C1 segment of cervical spinal cord (tissue), 14 donors: ENCODE results near the gene DDX24.

Experiments used
- DNase-seq, 14 donors: peaks; one replicate each; lab custom pipeline; 2025; lab: John Stamatoyannopoulos, UW

The DDX24 gene

DNA sequence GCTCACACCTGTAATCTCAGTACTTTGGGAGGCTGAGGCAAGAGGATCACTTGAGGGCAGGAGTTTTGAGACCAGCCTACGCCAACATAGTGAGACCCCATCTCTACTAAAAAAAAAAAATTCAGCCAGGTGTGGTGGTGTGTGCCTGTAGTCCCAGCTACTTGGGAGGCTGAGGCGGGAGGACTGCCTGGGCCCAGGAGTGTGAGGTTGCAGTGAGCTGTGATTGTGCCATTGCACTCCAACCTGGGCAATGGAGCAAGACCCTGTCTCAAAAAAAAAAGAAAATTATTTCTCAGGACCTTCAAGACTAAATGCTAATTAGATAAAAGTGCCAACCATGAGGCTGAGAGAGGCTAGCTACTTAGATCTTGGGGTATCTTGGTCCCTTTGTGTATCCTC is 31.4 kb downstream of the DDX24 start:
- DNase-seq = no peak

DNA sequence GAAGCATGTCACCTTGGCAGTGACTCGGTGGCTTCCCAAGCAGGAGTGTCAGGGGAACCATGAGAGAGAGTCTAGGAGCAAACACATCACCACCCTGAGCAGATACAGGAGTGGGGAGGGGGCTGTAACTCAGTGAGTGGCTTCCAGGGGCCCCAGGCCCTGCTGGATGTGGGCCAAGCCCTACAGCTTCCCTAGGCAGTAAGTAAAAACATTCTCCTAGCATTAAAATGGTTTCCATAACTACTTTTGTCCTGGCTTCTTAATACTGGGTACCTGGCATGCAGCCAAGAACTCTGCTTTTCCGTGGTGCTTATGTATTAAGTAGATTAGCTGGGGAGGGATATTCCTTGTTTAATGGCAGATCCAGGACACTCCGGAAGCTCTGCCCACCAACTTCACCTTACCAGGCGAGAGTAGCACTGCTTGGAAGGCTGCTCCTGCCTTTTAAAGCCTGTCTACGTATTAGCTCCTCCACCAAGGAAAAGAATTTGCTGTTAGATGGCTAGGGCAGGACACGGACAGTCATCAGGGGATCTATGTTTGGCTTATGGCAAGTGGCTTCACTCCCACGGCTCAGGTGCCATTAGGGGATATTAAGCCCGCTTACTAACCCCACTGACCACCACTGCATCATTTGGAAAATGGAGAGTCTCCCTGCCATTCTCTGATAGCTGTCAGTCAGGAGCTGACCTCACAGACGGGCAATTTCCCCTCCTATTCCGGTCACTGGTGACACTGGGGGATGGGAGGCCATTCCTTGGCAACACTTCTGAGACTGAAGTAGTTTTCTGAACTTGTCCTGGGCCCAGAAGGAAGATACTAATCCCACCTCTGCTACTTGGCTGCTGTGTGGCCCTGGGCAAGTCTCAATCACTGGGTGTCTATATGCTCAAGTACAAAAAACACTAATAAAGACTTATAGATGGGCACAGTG is 32.0 kb downstream of the DDX24 start:
- DNase-seq = peak in 2 of 14 donors; percentile 22 to 25

DNA sequence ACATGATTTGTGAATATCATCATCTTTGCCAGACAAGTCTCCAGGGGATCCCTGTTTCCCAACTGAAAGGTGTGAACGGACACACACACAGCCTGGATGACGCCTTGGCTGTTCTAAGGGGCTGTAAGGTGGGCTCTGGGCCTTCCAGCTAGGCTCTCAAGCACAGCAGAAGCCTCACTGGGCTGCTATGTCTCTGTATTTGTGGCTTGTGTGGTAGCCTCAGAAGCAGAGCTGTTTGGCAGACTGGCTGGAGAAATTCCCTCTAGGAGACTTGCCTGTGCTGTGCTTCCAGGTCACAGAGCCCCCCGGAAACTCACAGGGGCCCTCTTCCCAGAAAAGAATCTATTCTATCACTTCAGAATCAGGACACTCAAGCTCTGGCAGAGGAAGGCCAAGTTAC is 33.4 kb downstream of the DDX24 start:
- DNase-seq = no peak

DNA sequence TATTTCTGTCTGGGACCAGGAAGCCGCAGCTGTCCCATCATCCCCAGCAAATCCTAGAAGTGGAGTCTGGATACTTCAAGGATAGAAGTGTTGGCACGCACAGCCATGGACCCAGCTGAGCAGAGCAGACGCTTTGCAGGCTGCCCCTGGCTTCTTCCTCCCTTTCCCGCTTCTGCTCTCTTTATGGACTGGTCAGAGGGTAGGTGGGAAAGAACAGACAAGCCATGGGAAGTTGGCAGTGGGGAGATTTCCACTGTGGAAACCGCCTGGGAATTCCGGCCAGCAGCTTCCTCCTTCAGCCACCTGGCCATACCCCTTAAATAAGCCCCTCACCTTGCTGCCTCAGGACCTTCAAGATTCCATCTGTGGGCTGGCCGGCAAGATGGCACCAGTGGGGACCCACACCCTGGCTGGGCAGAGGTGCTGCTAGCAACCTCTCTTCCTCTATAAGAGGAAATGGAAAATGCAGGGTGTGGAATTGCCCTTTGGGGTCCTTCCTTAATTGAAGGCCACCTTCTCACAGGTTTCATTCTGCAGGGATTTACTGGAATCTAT is 34.2 kb downstream of the DDX24 start:
- DNase-seq = no peak

DNA sequence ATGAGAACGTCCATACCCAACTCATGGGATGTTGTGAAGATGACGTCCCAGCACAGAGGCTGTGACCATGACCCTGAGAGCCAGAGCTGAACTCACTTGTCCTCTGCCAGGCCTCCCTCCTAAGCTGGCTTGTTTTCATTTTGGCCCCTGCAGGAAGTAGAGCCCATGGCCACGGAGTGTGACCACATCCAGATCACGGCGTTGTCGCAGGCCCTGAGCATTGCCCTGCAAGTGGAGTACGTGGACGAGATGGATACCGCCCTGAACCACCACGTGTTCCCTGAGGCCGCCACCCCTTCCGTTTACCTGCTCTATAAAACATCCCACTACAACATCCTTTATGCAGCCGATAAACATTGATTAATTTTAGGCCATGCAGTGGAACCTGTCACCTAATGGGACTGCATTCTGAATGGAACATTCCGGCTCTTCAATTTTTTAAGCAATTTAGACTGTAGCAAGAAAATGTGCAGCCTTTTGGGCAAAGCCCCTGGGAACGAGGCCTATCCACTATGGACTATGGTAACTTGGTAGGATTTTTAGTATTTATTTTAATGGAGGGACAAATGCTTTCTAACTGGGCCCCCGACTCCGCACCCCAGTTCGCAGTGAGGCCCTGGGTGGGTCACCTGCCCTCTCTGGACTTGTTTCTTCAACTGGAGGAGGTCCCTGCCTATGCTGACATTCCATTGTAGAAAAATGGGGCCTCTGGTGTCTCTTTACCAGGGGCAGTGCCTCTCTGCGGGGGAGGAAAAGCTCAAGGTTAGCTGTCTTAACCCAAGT is 35.2 kb downstream of the DDX24 start:
- DNase-seq = no peak

DNA sequence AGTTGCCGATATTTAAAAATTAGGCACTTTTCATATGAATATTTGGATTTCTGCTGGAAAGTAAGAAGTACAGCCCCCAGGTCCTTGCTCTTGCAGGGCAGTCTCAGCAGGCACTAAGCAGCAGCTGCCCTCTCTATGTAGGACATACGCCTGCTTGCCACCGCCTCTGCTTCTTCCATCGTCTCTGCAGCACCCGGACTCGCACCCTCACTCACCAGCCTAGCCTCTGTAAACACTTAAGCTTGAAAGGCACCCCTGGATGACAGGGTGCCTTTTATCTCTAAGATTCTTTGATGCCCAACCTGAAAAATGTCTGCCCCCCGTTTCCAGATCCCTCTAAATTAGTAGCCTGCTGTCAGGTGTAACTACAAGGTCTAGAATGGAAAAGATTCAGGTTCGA is 35.9 kb downstream of the DDX24 start:
- no peak for DNase-seq

DNA sequence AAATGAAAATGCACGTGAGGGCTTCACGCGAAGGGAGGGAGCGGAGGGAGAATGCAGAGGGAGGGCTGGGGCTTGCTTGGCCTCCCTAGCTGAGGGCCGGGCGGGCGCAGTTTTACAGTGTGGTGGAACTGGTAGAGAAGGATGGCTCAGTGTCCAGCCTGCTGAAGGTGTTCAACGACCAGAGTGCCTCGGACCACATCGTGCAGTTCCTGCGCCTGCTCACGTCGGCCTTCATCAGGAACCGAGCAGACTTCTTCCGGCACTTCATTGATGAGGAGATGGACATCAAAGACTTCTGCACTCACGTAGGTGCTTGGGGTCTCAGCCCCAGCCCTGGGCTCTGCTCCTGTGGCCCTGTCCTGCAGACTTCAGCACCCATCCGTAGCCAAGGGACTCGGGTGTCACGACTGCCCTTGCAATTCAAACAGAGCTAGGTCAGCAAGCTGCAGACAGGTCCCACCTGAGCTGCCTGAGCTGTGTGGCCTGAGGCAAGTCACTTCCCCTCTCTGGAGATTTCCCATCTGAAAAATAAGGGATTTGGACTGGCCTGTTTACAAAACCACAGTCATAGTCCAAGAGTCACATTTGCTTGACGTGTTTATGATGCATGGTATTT is 36.4 kb downstream of the DDX24 start:
- no peak for DNase-seq

DNA sequence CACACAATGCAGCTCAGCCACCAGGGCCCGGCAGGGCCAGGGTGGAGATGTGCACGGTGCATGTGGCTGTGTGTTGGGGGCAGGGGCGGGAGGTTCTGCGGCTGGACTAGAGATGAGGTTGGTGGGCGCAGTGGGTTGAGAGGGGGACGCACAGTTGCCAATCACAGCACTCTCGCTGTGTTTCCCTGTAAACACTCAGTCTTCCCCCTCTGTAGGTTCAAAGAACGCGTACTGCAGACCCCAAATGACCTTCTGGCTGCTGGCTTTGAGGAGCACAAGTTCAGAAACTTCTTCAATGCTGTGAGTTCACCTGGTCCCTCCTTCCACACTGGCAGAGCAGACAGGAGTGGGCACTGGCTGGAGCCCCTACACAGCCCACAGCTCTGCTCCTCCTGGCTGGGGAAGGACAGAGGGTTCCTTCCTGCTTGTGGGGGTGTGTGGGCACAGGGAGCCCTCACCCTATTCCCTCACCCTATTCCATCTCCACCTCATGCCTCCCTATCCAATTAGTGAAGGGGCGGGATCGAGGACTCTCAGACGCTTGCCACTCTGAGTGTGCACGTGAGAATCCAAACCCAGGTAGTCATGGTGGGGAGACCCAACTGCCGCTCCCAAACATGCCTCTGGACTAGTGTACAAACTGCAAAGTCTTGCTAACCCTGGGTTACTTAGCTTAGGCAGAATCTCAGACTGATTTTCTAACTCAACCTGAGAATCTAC is 37.1 kb downstream of the DDX24 start:
- no peak for DNase-seq

DNA sequence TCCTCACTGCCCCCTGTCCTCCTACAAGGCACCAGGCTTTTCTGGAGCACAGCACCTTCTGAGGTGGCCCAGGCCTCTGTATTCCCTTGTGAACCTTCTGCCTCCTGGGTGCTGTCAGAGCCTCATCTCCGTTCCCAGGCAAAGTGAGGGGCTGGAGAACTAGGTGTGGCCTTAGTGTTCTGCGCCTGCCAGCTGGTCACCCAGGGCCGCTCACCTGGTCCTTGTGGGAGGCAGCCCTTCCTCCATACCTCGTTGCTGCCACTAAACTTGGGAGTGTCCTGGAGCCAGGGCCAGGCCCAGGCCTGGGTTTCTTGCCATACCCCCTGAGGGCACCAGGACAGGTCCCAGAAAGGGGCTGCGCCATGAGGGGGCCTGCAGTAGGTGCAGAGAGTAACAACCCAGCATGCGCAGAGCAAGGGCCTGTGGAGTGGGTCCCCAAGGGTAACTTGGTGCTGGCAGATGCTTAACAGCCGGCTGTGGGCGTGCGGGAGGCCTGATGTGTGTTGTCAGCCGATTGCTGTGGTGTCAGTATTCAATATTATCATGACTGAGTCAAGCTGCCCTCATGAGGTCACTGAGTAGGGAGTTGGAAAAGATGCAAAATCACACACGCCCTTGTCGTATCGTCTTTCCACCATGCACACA is 37.8 kb downstream of the DDX24 start:
- DNase-seq = no peak

DNA sequence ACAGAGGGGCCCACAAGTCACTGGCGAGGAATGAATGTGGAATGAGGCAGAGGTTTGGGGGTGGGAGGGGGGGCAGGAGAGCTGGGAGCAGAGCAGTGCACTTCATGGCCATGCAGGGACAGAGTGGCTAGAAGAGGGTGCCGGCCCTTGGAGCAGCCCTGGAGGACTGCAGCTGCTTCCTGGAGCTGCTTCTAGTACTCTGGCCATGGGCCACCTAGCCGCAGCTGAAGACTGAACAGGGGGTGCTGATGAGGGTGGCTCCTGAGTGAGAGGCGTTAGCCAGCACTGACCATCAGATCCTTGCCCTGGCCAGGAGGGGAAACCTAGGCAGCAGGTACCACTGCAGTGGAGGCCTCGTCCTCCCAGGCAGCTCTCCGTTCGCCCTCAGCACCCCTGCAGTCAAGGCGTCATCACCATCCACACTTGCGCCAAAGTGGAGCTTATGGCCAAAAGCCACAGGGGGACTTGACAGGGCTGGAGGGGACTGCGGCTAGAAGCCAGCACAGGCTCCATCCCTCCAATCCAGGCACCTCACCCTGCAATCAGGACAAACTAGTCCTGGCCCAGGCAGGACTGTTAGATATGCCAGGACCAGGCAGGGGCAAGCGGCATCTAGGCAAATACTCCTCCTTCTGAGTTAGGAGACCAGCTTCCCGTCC is 38.4 kb downstream of the DDX24 start:
- DNase-seq = no peak

DNA sequence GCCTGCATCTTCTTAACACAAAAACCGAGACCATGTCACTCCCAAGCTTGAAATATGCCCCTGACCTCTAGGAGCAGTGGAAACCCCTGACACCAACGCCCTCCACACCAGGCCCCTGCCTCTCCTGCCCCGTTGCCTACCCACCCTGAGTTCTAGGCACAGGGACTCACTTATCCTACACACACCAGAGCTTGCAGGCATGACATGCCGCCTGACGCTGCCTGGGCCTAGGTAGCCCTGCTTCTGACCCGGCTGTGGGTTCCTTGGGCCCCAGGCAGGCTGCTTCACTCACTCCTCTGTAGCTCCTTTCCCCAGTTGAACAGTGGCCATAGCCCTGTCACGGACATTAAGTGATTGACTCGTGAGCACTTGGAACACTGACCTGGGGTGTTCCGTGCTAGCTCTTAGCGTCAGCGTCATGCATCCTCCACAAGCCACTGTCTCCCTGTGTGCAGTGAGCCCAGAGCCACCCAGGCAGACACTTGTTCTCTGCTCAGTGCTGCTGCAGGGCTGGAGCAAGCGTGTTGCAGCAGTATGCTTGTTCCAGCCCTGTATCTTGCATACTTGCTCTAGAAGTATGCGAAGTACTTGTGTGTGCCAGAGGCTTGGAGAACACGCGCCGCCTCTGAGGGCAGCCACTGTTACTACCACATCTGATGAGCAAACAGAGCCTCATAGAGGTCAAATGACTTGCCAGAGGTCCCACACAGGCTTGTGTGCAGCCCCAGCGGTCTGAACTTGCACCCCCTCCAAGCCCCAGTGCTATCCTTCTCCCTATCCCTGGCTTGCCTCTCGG is 39.3 kb downstream of the DDX24 start:
- no peak for DNase-seq

DNA sequence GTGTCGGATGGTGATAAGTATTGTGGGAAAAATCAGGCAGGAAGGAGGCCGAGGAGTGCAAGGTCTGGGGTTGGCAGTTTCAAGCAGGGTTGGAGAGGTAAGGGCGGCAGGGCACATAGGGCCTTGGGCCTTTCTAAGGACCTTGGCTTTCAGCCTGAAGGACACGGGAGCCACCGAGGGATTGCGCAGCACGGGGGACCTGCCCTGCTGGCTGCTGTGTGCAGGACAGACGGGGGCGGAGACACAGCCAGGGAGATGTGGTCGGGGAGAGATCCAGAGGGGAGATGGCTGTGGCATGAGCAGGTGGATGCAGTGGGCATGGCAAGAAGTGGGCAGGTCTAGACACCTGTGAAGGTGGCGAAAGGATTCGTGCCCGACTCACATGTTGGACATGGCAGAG is 40.2 kb downstream of the DDX24 start:
- no peak for DNase-seq

DNA sequence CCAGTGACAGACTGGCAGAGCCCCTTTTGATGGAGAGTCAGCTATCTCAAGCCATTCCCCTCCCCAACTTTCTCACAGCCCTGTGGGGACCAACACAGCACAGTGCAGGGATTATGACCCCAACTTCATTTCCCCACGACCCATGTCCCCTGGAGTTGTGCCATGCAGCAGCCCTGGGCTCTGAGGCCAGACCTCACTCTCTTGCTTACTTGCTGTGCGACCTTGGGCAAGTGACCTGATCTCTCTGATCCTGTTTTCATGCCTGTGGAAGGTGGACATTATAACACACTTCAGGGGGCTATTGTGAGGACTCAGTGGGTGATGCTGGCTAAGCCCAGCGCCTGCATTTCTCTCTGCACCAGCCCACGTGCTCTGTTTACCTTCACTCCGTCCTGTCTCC is 40.8 kb downstream of the DDX24 start:
- DNase-seq = no peak

DNA sequence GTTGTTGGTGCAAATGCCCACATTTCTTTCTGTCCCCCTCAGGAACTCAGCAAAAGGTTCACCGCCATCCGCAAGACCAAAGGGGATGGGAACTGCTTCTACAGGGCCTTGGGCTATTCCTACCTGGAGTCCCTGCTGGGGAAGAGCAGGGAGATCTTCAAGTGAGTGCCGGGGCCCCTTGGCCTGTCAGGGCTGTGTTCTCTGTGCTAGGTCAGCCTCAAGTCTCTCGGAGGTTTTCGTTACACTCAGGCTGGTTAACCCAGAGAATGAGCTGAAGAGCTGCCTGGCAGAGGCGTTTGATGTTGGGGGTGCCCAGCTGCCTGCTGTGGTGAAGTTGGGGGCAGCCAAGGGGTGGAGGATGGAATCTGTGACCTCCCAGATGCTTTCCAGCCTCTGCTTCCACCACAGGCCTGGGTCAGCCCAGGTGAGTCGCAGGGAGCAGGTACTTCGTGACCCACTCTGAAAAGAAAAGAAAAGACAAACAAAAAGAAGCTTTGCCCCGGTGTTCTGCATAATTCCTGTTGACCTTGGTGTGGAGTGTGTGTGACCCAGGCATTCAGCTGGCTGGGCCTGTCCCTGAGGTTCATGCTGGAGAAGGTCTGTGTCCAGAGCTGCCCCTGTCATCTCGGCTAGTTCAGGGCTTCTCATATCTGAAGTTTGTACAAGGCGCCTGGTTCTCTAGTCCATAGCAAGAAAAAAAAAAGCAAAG is 41.9 kb downstream of the DDX24 start:
- DNase-seq = no peak

DNA sequence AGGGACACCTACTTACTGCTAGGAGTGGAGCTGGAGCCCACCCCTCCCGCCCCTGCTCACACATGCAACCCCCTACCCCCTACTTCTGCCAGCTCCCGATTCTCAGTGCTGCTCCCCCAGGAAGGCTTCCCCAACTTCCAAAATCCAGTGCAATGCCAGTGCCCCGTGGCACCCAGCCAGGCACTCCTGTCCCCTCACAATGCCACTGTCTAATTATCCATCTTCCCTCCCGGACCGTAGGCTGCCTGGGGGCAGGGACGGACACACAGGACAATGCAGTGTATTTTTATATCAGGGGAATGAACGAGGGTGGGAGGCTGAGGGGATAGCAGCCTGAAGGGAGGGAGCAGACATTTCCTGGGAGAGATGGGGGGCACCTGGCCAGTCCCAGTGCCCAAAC is 42.5 kb downstream of the DDX24 start:
- no peak for DNase-seq

DNA sequence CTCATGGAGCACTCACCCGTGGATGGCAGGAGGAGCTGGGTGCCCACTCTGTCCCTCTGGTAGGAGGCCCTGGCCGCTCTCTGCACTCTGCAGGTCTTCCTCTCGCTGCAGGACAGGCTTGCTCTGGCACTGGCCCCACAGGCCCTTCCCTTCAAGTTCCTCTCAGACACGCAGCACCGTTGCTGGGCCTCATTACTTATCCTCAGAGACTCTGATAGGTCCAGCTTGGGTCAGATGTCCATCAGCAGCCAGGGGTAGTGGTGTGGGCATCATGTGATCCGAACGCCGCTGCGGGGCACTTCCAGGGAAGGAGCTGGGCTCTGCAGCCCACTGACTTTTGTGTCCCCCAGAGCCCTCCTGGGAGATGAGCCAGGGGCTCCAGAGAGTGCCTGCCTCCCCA is 43.0 kb downstream of the DDX24 start:
- no peak for DNase-seq

DNA sequence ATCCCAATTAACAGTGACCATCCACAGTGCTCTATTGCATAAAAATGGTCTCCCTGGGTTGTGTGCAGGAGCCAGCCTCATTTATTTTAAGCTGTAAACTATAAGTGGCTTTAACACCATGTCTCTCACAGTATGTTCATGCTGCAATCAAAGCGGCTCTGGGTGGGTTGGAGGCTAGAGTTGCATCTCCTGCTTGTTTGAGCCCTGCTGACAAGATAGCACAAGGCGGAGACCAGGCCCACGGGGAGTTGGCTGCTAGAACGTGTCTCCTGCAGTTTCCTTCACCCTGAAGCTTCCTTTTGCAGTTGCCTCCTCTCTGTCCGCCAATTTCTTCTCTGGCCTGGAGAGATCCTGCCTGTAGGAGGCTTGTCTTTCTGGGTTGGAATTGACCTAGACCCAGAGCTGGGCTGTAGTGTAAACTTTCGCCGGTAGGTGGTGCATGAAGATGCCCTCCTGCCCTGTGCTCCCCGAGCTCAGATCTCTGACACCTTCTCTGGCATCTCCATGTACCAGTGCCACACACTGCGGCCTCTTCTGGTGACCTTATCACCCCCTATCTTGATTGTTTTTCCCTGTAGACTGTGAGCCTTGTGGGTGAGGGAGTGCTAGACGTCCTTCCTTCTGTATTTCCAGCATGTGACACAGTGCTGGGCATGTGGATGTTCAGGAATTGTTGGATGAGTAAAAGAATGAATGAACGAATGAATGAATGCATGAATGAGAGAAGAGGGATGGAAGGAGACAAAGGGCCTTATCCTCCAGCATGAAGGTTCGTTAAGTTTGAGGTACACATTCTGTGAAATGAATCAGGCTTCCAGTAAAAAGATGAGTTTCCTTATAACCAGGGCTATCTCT is 44.5 kb downstream of the DDX24 start:
- peak in 11 of 14 donors; percentile 20 to 55 (median 25) for DNase-seq

DNA sequence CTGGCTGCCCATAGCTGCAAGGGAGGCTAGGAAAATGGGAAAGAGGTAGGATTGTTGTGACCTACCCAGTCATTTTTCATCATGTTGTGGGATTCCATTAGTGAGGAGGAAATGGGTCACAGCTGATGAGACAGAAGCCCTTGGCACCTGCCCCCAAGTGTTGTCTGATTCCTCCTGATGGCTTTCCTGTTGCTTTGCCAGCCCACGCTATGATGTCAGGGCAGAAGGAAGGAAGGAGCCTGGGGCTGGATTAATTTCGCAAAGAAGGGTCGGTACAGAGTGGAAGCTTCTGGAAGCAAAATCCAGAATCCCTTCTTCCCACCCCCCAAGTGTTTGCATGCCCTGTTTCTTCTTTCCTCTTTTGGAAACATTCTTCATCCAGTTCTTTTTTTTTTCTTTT is 46.1 kb downstream of the DDX24 start:
- no peak for DNase-seq
